SU-DHL-6 (cell line): ENCODE measurements around the gene SLC22A9.
"Not testable (repeated sequence)": the region's sequence is repeated elsewhere in the genome, so short reads cannot be mapped to it uniquely, and the experiment has no call there.

Experiments used
- EZH2phosphoT487 ChIP-seq: fragments of 200-600 bp; sonication (generic), shearing (Covaris generic); conservative IDR thresholded peaks from 2 replicates; pipeline ENCODE4 v1.6.1; 2018; ENCODE audit warnings: mild to moderate bottlenecking, antibody characterized with exemption, low read length, moderate library complexity, mixed read lengths
- TF ChIP-seq, protein P1 (sequence below): fragments of 200-600 bp; sonication (generic); IDR thresholded peaks from one replicate; pipeline ENCODE4 v1.5.1; 2017; ENCODE audit warnings: antibody characterized with exemption, mild to moderate bottlenecking, low read length, moderate library complexity; ENCODE audit not compliant: insufficient read depth, poor library complexity, severe bottlenecking

DNA sequence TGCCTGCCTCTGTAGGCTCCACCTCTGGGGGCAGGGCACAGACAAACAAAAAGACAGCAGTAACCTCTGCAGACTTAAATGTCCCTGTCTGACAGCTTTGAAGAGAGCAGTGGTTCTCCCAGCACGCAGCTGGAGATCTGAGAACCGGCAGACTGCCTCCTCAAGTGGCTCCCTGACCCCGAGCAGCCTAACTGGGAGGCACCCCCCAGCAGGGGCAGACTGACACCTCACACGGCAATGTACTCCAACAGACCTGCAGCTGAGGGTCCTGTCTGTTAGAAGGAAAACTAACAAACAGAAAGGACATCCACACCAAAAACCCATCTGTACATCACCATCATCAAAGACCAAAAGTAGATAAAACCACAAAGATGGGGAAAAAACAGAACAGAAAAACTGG is 66.2 kb downstream of the SLC22A9 start:
- TF ChIP-seq, protein P1, sequence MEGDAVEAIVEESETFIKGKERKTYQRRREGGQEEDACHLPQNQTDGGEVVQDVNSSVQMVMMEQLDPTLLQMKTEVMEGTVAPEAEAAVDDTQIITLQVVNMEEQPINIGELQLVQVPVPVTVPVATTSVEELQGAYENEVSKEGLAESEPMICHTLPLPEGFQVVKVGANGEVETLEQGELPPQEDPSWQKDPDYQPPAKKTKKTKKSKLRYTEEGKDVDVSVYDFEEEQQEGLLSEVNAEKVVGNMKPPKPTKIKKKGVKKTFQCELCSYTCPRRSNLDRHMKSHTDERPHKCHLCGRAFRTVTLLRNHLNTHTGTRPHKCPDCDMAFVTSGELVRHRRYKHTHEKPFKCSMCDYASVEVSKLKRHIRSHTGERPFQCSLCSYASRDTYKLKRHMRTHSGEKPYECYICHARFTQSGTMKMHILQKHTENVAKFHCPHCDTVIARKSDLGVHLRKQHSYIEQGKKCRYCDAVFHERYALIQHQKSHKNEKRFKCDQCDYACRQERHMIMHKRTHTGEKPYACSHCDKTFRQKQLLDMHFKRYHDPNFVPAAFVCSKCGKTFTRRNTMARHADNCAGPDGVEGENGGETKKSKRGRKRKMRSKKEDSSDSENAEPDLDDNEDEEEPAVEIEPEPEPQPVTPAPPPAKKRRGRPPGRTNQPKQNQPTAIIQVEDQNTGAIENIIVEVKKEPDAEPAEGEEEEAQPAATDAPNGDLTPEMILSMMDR = not testable (repeated sequence)
- not testable (repeated sequence) for TF ChIP-seq EZH2phosphoT487
